Measurements from ENCODE around the gene TTC28.
"Not testable (repeated sequence)": the region's sequence is repeated elsewhere in the genome, so short reads cannot be mapped to it uniquely, and the experiment has no call there.

Gene TTC28

GRCh38 chr22:28679611-28680287, at the start of gene TTC28:
TSS of gene TTC28 (minus strand) at chr22:28679840. CDS start at chr22:28679723, 117 bp downstream.
- H3K36me3 ChIP-seq (ENCODE audit: control insufficient read depth, insufficient read depth, low read length); H3K4me1 ChIP-seq (ENCODE audit: control insufficient read depth, insufficient read depth, low read length); H3K27me3 ChIP-seq (ENCODE audit: control insufficient read depth, insufficient read depth, low read length); H3K9me3 ChIP-seq (ENCODE audit: control insufficient read depth, low read length): not testable (repeated sequence)
- peak within 1 kb of the TSS; percentile 46 for H3K4me3 ChIP-seq (ENCODE audit: low read length)
- peak within 1 kb of the TSS; percentile 48 for H3K9ac ChIP-seq (ENCODE audit: low read length)

GRCh38 chr22:28728621-28729313, 49.1 kb upstream of the TTC28 start:
- no peaks in the 10 kb centered on the region for H3K4me1 ChIP-seq (ENCODE audit: control insufficient read depth, insufficient read depth, low read length)
- H3K9ac ChIP-seq (ENCODE audit: low read length), result no peak overlapping the region
- no peaks in the 10 kb centered on the region for H3K36me3 ChIP-seq (ENCODE audit: control insufficient read depth, insufficient read depth, low read length)
- H3K27me3 ChIP-seq (ENCODE audit: control insufficient read depth, insufficient read depth, low read length), result no peaks in the 10 kb centered on the region
- H3K4me3 ChIP-seq (ENCODE audit: low read length), result no peak overlapping the region
- H3K9me3 ChIP-seq (ENCODE audit: control insufficient read depth, low read length), result no peaks in the 10 kb centered on the region

- no peak overlapping the region for H3K9ac ChIP-seq (ENCODE audit: low read length)
- no peaks in the 10 kb centered on the region for H3K4me1 ChIP-seq (ENCODE audit: control insufficient read depth, insufficient read depth, low read length)
- H3K4me3 ChIP-seq (ENCODE audit: low read length), result no peak overlapping the region
- H3K9me3 ChIP-seq (ENCODE audit: control insufficient read depth, low read length), result no peaks in the 10 kb centered on the region
- no peaks in the 10 kb centered on the region for H3K36me3 ChIP-seq (ENCODE audit: control insufficient read depth, insufficient read depth, low read length)
- H3K27me3 ChIP-seq (ENCODE audit: control insufficient read depth, insufficient read depth, low read length), result no peaks in the 10 kb centered on the region
These were observed 48.4 kb upstream of the TTC28 start for GRCh38 chr22:28728002-28728401.

GRCh38 chr22:28718044-28718443, 38.4 kb upstream of the TTC28 start:
- H3K4me3 ChIP-seq (ENCODE audit: low read length), result no peak overlapping the region
- no peak overlapping the region for H3K9ac ChIP-seq (ENCODE audit: low read length)
- H3K27me3 ChIP-seq (ENCODE audit: control insufficient read depth, insufficient read depth, low read length), result no peaks in the 10 kb centered on the region
- no peaks in the 10 kb centered on the region for H3K4me1 ChIP-seq (ENCODE audit: control insufficient read depth, insufficient read depth, low read length)
- no peaks in the 10 kb centered on the region for H3K9me3 ChIP-seq (ENCODE audit: control insufficient read depth, low read length)
- peaks cover 4% of the 10 kb centered on the region for H3K36me3 ChIP-seq (ENCODE audit: control insufficient read depth, insufficient read depth, low read length)

- Histone ChIP-seq H3K9ac (ENCODE audit: low read length) (no peak overlapping the region), H3K4me1 (ENCODE audit: control insufficient read depth, insufficient read depth, low read length) (no peaks in the 10 kb centered on the region), H3K27me3 (ENCODE audit: control insufficient read depth, insufficient read depth, low read length) (no peaks in the 10 kb centered on the region), H3K9me3 (ENCODE audit: control insufficient read depth, low read length) (no peaks in the 10 kb centered on the region), H3K4me3 (ENCODE audit: low read length) (no peak overlapping the region), H3K36me3 (ENCODE audit: control insufficient read depth, insufficient read depth, low read length) (peaks cover 4% of the 10 kb centered on the region)
These were observed 37.0 kb upstream of the TTC28 start for GRCh38 chr22:28716686-28717085.

GRCh38 chr22:28715611-28716010, 36.0 kb upstream of the TTC28 start:
- Histone ChIP-seq H3K4me1 (ENCODE audit: control insufficient read depth, insufficient read depth, low read length) (no peaks in the 10 kb centered on the region), H3K4me3 (ENCODE audit: low read length) (no peak overlapping the region), H3K36me3 (ENCODE audit: control insufficient read depth, insufficient read depth, low read length) (peaks cover under 1% of the 10 kb centered on the region), H3K9me3 (ENCODE audit: control insufficient read depth, low read length) (no peaks in the 10 kb centered on the region), H3K27me3 (ENCODE audit: control insufficient read depth, insufficient read depth, low read length) (no peaks in the 10 kb centered on the region), H3K9ac (ENCODE audit: low read length) (no peak overlapping the region)

- Histone ChIP-seq H3K9ac (ENCODE audit: low read length) (no peak overlapping the region), H3K4me1 (ENCODE audit: control insufficient read depth, insufficient read depth, low read length) (no peaks in the 10 kb centered on the region), H3K9me3 (ENCODE audit: control insufficient read depth, low read length) (no peaks in the 10 kb centered on the region), H3K4me3 (ENCODE audit: low read length) (no peak overlapping the region), H3K27me3 (ENCODE audit: control insufficient read depth, insufficient read depth, low read length) (no peaks in the 10 kb centered on the region), H3K36me3 (ENCODE audit: control insufficient read depth, insufficient read depth, low read length) (no peaks in the 10 kb centered on the region)
These were observed 34.5 kb upstream of the TTC28 start for GRCh38 chr22:28714043-28714628.

- Histone ChIP-seq H3K36me3 (ENCODE audit: control insufficient read depth, insufficient read depth, low read length) (no peaks in the 10 kb centered on the region), H3K9ac (ENCODE audit: low read length) (no peak overlapping the region), H3K4me3 (ENCODE audit: low read length) (no peak overlapping the region), H3K27me3 (ENCODE audit: control insufficient read depth, insufficient read depth, low read length) (no peaks in the 10 kb centered on the region), H3K4me1 (ENCODE audit: control insufficient read depth, insufficient read depth, low read length) (no peaks in the 10 kb centered on the region), H3K9me3 (ENCODE audit: control insufficient read depth, low read length) (no peaks in the 10 kb centered on the region)
These were observed 32.5 kb upstream of the TTC28 start for GRCh38 chr22:28711820-28712777.

GRCh38 chr22:28711341-28711740, 31.7 kb upstream of the TTC28 start:
- Histone ChIP-seq H3K4me3 (ENCODE audit: low read length) (no peak overlapping the region), H3K9ac (ENCODE audit: low read length) (no peak overlapping the region), H3K36me3 (ENCODE audit: control insufficient read depth, insufficient read depth, low read length) (no peaks in the 10 kb centered on the region), H3K27me3 (ENCODE audit: control insufficient read depth, insufficient read depth, low read length) (no peaks in the 10 kb centered on the region), H3K4me1 (ENCODE audit: control insufficient read depth, insufficient read depth, low read length) (no peaks in the 10 kb centered on the region), H3K9me3 (ENCODE audit: control insufficient read depth, low read length) (no peaks in the 10 kb centered on the region)

- Histone ChIP-seq H3K4me3 (ENCODE audit: low read length) (no peak overlapping the region), H3K27me3 (ENCODE audit: control insufficient read depth, insufficient read depth, low read length) (no peaks in the 10 kb centered on the region), H3K9me3 (ENCODE audit: control insufficient read depth, low read length) (no peaks in the 10 kb centered on the region), H3K36me3 (ENCODE audit: control insufficient read depth, insufficient read depth, low read length) (no peaks in the 10 kb centered on the region), H3K4me1 (ENCODE audit: control insufficient read depth, insufficient read depth, low read length) (no peaks in the 10 kb centered on the region), H3K9ac (ENCODE audit: low read length) (no peak overlapping the region)
These were observed 31.0 kb upstream of the TTC28 start for GRCh38 chr22:28710576-28711191.

- H3K4me1 ChIP-seq (ENCODE audit: control insufficient read depth, insufficient read depth, low read length), result no peaks in the 10 kb centered on the region
- H3K4me3 ChIP-seq (ENCODE audit: low read length), result no peak overlapping the region
- no peak overlapping the region for H3K9ac ChIP-seq (ENCODE audit: low read length)
- no peaks in the 10 kb centered on the region for H3K9me3 ChIP-seq (ENCODE audit: control insufficient read depth, low read length)
- H3K27me3 ChIP-seq (ENCODE audit: control insufficient read depth, insufficient read depth, low read length), result no peaks in the 10 kb centered on the region
- H3K36me3 ChIP-seq (ENCODE audit: control insufficient read depth, insufficient read depth, low read length), result no peaks in the 10 kb centered on the region
These were observed 30.5 kb upstream of the TTC28 start for GRCh38 chr22:28710107-28710506.
